NCI-H748 (cell line): ENCODE data around the gene ASPN.
A peak's percentile ranks its signal among the peaks of the same experiment; 100 is the strongest.

Experiments used
- DNase-seq: peaks from one replicate; lab custom pipeline; 2025; ENCODE audit not compliant: unreplicated experiment; lab: John Stamatoyannopoulos, UW

ASPN gene

DNA sequence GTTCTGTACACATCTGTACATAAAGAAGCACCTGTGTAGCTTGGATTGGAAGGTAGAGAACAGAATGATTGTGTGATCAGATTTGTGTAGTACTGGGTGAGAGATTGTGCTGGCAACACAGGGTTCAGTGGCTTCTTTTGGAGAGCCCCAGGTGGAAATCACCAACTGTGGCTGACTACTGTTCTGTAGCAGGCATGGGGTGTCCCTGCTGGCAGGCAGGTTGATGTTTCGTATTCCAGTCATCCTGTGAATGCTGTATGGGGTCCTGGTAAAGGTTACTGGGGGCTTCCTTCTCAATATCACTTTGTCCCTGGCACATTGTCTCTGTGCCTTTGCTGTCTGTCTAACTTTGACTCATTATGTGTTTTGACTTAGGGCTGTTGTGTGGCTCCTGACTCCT lies 5.3 kb downstream of the ASPN start:
- DNase-seq, result no peak

DNA sequence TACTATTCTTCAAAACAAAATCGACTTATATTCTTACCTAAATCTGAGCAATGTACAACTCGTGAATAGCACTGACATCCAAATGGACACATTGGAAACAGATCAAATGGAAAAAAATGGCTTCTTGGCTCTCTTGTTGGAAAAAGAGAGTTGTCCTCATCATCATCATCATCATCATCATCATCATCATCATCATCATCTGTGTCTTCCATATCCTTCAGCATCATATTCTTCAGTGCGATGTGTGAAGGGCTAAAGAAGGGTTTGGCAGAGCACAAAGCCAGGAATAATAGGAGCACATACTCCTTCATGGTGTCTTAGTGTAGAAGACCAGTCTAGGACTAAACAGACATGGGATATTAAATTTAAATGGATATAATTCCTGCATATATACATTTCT lies 7.7 kb downstream of the ASPN start:
- no peak for DNase-seq

DNA sequence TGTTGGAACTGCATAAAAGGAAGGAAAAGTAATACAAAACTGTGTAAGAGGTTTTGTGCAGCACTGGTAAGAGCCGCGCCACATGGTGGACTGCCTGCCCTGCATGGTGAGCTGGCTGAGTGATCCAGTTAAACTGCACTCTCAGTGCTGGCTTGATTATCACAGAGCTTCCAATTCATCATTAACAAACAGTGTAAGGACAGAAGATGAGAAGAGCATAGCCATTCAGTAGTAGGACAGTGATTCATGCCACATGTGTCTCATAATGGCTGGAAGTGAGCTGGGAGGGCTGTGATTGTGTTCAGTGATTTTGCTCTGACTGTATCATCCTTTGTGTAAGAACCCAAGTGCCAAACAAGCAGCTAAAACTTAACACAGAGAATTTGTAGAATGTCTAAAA lies 14.1 kb downstream of the ASPN start:
- no peak for DNase-seq

DNA sequence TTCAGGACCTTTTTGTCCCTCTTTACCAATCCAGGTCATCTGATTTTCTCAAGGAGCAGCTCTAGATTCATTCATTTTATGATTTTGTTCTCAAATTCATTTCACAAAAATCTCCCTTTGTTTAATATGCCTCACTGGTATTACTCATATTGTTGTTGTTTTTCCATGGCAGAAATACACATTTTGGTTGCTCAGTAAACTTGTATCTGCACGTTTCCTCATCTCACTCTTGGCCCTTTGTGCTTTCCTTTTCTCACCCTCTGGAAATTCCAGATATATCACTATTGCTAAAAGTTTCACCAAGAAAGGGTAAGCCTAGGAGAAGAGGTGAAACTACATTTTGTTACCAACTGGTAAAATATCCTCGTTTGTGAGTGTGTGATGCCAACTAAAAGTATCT lies 14.8 kb downstream of the ASPN start:
- DNase-seq, result no peak

DNA sequence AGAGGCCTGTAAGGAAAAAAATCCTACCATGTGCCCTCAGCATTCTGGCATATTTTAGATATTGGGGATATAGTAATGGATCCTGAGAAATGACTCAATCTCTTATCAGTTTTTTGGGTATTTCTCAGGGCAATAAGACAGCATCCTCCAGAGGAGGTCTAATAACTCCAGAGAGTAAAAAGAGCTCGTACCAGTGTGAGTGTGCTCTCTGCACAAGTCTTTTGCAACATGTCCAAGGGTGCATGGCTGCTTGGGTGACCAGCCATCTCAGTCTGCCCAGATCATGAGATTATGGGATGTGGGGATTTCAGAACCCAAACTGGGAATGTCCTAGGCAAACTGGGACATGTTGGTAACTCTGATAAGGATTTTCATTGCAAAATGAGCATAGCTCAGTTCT lies 15.3 kb downstream of the ASPN start:
- no peak for DNase-seq

DNA sequence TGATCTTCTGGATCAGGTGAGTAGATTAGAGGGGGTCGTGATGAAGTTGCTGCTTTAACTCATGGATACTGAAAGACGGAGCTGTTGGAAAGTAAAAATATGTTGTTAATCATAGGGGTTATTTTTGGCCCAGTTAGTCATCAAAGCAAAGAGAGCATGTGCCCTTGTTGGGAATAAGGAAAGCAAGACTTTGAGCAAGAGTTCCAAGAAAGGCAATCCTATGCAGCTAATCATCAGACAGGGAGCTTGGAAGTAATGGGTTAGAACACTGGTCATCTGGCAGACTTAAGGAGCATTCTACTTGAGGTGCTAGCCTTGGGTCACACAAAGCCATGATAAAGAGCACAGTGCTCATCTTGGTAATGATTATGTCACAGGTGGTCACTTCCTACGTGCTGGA lies 18.3 kb downstream of the ASPN start:
- no peak for DNase-seq

DNA sequence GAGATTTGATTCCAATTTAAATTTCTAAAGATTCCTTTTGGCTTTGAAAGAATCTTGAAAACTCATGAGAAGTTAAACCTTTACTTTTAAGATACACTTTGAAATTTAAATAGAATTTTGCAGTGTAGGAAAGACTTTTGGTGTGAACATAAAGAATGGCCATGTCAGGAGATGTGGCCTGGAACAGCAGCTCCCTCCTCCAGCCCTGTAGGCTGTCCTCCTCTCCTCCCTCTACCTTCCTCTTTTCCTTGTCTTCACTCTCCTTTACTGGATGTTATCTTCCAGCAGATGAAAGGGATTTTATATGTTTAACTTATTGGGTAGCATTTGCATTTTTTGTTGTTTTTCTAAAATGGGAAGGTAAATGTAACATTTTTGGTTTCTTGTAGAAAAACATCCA lies 18.9 kb downstream of the ASPN start:
- no peak for DNase-seq

DNA sequence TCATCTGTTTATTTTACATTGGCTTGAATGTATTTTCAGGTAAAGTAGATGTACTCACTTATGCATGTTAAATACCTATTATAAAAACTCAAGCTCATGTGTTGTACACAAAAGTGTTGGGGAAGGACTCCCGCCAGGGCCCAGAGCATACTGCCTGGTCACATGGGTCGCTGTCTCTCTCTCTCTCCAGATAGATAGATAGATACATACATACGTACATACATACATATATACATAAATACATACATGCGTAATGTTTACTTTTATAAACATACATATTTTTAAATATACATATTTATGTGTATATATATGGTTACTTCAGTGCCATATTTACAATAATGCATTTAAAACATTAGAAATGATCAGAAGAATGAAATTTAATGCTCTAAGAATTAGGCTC lies 24.7 kb downstream of the ASPN start:
- no peak for DNase-seq

DNA sequence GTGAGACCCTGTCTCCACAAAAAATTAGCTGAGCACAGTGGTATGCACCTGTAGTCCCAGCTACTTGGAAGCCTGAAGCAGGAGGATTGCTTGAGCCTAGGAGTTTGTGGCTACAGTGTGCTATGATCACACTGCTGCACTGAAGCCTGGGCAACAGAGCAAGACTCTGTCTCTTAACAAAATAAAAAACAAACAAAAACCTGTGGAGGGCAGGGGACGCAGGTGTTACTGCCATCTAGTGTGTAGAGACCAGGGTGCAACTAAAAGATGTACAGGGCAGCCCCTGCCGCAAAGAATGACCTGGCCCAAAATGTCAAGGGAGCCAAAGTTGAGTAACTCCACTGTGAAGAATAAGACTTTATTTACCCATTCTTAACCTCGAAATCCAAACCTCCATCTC lies 27.1 kb downstream of the ASPN start:
- peak; percentile 36 for DNase-seq

DNA sequence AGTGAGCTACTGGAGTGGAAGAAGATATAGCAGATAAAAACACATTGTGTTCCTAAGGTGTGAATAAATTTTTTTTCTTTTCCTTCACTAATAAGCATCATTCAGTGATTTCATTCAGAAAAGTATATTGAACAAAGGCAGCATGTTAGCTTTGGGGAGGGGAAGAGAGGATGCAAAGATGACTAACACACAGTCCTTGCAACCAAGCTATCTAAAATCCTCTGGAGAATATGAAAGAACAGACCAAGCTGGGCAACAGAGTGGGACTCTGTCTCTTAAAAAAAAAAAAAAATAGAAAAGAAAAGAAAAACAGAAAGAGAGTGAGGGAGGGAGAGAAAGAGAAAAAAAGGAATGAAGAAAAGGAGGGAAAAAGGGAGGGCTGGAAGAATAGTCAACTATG lies 35.8 kb downstream of the ASPN start:
- DNase-seq, result no peak

DNA sequence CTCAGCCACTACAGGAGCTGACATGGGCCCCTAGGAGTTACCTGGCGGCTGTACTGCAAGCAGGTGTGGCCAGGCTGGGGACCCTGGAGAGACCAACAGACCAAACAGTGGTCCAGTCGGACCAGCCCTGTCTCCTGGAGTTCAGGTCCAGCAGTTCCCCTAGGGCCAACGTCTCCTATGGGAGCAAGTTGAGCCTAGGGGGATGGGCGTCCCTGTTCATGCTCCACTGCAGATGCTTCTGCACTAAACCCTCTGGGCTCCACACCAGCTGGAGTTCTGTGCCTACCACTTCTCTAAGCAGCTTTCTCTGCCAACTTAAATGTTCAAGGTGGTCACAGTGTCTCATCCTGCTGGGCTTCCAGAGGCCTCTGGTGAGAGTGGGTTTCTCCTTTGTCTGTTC lies 37.5 kb downstream of the ASPN start:
- no peak for DNase-seq

DNA sequence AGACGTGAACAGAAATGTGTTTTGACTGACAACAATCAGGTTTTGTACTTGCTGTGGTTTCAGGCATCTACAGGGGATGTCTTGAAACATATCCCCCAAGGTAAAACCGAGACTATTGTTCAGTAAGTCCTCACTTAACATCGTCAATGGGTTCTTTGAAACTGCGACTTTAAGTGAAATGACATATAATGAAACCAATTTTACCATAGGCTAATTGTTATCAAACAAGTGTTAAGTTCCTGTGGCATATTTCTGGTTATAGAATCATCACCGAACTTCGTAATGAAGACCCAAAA lies 41.6 kb downstream of the ASPN start:
- DNase-seq, result no peak

DNA sequence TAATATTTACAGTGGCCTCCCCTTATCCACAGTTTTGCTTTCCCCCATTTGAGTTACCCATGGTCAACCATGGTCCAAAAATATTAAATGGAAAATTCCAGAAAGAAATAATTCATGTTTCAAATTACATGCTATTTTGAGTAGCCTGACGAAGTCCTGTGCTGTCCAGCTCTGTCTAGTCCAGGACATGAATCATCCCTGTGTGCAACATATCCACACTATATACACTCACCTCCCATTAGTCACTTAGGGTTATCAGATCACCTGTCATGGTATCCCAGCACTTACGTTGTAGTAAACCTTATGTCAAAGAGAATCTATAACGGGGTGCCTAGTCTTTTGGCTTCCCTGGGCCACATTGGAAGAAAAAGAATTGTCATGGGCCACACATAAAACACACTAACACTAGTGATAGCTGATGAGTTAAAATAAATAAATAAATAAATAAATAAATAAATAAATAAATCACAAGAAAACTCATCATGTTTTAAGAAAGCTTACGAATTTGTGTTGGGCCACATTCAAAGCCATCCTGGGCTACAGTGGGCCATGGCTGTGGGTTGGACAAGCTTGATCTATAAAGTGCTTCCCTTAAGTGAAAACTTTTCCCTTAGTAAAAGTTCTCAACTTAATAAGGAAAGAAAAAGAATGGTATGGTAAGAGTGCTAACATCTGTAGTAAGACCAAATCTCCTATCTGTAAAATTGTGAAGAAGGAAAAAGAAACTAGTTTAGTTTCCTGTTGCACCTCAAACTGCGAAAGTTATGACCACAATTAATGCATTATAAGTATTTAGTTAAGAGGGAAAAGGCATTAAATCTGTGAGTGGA lies 42.2 kb downstream of the ASPN start:
- DNase-seq, result no peak

DNA sequence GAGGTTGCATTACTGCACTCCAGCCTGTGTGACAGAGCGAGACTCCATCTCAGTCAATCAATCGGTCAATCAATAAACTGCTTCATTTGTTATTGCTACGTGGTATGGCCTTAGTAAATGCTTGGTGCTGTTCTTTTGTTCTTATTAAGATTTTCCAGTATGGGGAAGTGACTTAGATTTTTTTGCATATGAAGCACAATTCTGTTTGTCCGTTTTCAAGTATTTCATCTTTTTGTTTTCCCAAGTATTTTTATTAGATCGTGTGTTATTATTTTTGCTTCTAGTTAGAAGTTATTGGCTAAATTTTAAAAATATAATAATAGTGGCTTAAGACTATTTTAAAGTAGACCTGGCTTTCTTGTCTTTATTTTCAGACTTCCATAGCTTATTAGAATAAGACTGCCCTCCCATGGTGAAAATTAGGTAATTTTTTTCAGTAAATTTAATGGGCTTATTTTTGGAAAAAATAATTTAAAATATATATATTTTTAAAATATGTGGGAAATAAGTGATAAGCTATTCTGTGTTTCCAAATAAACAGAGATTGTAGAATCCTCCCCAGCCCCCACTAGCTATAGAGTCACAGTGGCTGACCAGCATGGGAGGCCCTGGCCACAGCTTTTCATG lies 43.3 kb downstream of the ASPN start:
- DNase-seq, result peak; percentile 12

DNA sequence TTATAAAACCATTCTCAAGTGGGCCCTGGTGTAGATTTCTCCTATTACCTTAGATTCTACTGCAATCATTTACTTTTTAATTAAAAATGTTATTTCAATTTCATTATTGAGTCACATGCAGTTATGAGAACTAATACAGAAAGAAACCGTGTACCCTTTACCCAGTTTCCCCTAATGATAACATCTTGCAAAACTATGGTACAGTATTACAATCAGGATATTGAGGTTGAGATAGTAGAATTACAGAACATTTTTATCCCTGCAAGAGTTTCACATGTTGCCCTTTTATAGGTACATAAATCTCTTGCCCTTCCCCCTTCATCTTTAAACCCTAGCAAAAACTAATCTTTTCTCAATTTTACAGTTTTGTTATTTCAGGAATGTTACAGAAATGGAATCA lies 47.0 kb downstream of the ASPN start:
- DNase-seq, result no peak

DNA sequence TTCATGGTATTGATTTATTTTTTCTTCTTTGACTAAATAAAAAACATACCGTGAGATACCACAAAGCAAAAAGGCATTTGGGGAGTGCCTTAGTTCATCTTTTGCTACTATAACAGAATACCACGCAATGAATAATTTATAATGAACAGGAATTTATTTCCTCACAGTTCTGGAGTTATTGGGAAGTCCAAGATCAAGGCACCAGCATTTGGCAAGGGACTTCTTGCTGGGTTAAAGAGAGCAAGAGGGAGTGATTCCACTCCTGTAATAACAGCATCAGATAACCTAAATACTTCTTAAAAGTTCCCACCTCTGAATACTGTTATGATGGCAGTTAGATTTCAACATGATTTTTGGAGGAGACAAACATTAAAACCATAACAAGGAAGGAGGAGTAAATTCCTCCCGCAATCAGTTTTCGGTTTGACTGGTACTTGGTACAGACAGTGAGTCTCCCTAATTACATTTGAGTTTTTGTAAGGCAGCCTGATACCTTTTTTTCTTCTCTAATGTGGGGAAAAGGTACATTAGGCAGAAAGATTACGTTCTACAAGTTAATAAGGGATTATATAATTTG lies 49.2 kb downstream of the ASPN start:
- DNase-seq, result no peak

DNA sequence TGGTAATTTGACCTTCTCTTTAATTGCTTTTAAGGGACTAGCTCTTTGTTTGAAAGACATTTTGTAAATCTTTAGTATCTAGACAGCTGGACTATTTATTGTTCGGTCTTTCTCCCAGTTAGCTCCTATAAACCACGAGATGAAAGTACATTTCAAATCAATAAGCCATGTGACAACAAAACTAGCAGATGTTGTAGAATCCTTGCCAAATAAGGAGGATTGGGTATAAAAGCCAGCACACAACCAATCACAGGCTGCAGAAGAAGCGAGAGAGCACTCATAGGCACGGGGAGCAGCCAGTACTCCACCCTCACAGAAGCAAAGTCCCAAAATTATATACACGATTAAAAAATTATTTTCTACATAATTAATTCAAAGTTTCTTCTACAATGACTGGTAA lies 50.0 kb downstream of the ASPN start:
- no peak for DNase-seq

DNA sequence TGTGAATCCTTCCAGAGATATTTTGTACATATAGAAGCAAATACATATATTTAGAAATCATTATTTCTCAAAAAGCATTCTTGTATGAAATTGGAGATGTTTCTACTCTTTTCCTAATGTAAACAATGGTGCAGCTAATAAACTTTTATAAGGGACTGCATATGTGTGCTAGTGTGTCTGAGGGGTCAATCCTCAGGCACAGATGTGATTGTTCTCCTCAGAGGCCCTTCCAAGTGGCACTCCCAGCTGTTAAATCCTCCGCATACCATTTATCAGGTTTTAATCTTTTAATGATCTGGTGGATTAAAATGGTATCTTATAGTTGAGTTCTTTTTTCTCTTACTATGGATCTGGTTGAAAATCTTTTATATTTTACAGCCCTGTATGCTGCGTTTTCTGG lies 52.5 kb downstream of the ASPN start:
- DNase-seq, result no peak

DNA sequence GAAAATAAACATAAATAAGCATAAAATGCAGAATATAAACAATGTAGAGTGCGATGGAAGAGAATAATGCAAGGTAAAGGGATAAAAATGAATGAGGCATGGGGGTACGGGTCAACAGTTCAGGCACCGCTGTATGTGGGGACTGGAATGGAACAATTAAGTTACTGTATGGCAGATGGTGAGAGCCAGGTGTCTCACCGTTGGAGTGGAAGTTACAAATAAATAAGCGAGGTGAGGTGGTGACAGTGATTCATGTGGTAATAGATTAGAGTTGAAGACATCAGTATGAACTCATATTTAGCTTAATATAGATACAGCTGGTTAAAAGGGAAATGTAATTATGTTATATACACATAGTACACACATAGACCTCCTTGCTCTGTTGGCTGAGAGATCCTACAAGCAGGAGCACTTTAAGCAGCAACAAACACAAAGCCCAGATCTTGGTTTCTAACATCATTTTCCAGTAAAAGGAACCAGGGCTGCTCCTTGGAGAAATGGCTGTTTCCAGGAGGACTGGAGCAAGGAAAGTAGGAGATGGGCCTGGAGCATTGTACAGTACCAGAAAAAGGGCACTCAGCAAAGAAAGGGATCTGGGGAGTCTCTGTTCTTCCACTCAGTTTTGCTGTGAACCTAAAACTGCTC lies 55.7 kb downstream of the ASPN start:
- DNase-seq, result peak; percentile 94

DNA sequence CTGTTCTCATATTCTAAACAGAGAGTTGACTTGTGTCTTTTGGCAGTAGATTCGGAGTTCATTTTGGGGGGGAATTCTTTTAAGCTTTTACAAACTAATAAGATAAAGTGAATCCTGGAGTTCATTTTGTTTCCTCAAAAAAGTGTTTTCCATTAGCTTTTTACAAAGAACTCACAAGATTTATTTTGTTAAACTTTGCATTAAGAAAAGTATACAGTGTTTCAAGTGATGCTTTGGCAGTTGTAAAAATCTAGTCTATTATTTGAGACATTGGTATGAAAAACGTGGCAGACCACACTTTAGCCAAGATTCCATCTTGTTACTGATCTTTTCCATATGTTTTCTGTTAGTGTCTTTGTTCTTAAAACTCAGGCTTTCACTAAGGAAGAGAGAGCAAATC lies 56.8 kb downstream of the ASPN start:
- no peak for DNase-seq

DNA sequence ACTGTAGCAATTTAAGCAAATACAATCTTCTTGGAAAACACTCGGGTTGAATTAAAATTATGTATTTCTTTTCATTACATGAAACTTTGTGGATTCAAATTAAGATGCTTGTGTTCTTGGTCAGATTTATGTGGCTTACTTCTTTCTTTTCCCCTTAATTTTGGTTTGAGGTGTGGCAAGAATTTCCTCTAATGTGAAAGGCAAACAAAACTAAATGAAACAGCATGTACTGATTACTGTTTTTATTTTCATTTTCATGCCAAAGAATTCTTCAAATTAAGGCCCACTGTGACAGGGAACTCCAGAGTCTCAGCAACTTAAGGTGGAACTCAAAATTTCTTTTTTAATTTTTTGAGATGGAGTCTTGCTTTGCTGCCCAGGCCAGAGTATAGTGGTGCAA lies 58.0 kb downstream of the ASPN start, which contains the start of gene OMD:
OMD (minus strand) TSS at position 132 of the 400 bp plus-strand sequence. CDS start 6,913 bp downstream, outside the sequence.
- DNase-seq, result no peak

DNA sequence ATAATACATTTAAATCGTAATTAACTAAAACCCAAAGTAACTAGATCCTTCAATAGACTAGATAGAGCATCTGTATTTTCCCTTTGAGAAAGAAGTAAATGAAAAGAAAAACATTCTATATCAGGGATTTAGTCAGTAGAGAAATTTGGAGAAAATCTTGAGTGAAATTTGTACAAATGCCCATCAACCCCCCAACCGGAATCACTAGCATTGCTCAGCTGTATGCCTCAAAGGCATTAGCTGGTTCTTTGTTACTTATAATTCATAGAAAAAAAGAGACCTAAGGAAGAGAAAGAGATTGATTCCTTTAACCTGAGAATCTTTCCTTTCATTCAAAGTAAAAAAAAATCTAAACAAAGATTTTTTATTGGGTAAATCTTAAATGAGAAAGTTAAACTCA lies 58.7 kb downstream of the ASPN start:
- no peak for DNase-seq
